HS-5 (cell line): ENCODE data around the gene SDHAF2.
"Not testable (repeated sequence)": the region's sequence is repeated elsewhere in the genome, so short reads cannot be mapped to it uniquely, and the experiment has no call there.

Source experiments
- DNase-seq: peaks from one replicate; pipeline ENCODE4 v3.0.0-alpha.2; 2012; ENCODE audit warnings: low read depth

Gene SDHAF2

GRCh38 chr11:61425367-61426131, 4.4 kb upstream of the SDHAF2 start:
- no peak for DNase-seq

GRCh38 chr11:61429346-61429690, 606 bp upstream of the SDHAF2 start:
- peak; percentile 20 for DNase-seq

- DNase-seq = not testable (repeated sequence)
Observed at GRCh38 chr11:61430839-61431238, 915 bp downstream of the SDHAF2 start.

GRCh38 chr11:61437496-61437895, 7.6 kb downstream of the SDHAF2 start:
- no peak for DNase-seq

- DNase-seq = no peak
Observed at GRCh38 chr11:61439615-61440014, 9.7 kb downstream of the SDHAF2 start.

- DNase-seq = no peak
Observed at GRCh38 chr11:61442616-61443015, 12.7 kb downstream of the SDHAF2 start.

GRCh38 chr11:61445516-61445915, 15.6 kb downstream of the SDHAF2 start:
- no peak for DNase-seq

- DNase-seq = peak; percentile 88
Observed at GRCh38 chr11:61446211-61446651, 16.3 kb downstream of the SDHAF2 start.

- DNase-seq = no peak
Observed at GRCh38 chr11:61447601-61448551, 18.0 kb downstream of the SDHAF2 start.

GRCh38 chr11:61448552-61448927, 18.6 kb downstream of the SDHAF2 start:
- no peak for DNase-seq

GRCh38 chr11:61452825-61453224, 22.9 kb downstream of the SDHAF2 start:
- no peak for DNase-seq

- no peak for DNase-seq
Observed at GRCh38 chr11:61453695-61454094, 23.8 kb downstream of the SDHAF2 start.

GRCh38 chr11:61454520-61454919, 24.6 kb downstream of the SDHAF2 start:
- DNase-seq = no peak

- no peak for DNase-seq
Observed at GRCh38 chr11:61460474-61460881, 30.6 kb downstream of the SDHAF2 start.

GRCh38 chr11:61460986-61461385, 31.1 kb downstream of the SDHAF2 start:
- DNase-seq = no peak

- not testable (repeated sequence) for DNase-seq
Observed at GRCh38 chr11:61467602-61468001, 37.7 kb downstream of the SDHAF2 start.

GRCh38 chr11:61468002-61468401, 38.1 kb downstream of the SDHAF2 start:
- DNase-seq = no peak

GRCh38 chr11:61472282-61472681, 42.4 kb downstream of the SDHAF2 start:
- DNase-seq = no peak

GRCh38 chr11:61472868-61473267, 42.9 kb downstream of the SDHAF2 start:
- no peak for DNase-seq

- no peak for DNase-seq
Observed at GRCh38 chr11:61473370-61474012, 43.6 kb downstream of the SDHAF2 start.

- DNase-seq = no peak
Observed at GRCh38 chr11:61474013-61474643, 44.2 kb downstream of the SDHAF2 start.

- DNase-seq = no peak
Observed at GRCh38 chr11:61475433-61475832, 45.5 kb downstream of the SDHAF2 start.
